ENCODE results near the gene TSGA10IP.
A peak's percentile ranks its signal among the peaks of the same experiment; 100 is the strongest.

Gene TSGA10IP

DNA sequence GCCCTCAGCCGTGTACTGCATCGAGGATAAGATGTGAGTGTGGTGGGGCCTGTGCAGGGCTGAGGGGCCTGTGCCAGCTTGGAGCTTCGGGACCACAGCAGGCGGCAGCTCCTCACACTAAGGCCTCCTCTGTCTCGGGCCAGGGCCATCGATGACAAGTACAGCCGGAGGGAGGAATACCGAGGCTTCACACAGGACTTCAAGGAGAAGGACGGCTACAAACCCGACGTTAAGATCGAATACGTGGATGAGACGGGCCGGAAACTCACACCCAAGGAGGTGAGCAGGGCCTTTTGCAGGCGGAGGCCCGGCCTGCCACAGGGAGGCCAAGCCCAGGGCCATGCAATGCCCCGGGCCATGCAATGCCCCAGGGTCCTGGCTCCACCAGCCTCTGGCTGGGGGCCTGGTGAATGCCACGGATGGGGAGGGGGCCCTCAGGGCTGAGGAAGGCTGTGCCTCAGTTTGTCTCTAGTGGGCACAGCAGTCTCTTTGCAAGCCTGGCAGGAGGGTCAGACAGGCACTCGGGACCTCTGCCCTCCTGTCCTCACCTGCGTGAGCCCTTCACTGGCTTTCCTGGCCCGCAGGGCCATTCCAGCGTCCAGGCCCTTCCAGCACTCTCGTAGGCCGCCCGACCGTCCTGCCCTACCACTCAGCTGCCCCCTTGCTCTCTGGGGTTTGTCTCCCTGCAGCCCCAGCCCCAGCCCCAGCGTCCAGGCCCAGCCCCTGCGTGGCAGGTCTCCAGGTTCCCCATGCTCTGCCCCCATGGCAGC is 32.5 kb downstream of the TSGA10IP start:
- no peak for DNase-seq

DNA sequence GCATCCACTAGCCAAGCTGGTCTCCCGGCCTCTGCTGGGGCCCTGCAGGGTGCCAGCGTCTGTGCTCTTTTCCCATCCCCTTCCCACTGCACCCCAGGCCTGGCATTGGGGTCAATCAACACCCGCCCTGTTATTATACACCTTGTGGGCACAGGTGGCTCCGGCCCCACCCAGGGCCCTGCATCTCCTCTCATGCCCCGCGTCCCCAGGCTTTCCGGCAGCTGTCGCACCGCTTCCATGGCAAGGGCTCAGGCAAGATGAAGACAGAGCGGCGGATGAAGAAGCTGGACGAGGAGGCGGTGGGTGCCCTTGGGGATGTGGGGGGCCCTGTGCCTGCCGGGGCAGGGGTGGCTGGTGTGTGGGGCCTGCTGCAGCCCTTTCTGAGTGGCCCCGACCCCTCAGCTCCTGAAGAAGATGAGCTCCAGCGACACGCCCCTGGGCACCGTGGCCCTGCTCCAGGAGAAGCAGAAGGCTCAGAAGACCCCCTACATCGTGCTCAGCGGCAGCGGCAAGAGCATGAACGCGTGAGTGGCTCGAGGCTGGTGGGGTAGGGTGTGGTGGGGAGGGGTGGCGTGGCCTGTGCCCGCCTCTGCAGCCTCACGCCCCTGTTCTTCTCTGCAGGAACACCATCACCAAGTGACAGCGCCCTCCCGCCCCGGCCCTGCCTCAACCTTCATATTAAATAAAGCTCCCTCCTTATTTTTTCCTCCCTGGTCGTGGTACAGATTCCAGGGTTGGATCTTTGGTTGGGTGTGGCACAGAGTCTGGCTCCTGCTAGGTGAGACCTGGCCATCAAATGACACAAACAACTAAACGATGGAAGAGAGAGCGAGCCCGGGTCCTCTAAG is 33.3 kb downstream of the TSGA10IP start:
- no peak for DNase-seq

DNA sequence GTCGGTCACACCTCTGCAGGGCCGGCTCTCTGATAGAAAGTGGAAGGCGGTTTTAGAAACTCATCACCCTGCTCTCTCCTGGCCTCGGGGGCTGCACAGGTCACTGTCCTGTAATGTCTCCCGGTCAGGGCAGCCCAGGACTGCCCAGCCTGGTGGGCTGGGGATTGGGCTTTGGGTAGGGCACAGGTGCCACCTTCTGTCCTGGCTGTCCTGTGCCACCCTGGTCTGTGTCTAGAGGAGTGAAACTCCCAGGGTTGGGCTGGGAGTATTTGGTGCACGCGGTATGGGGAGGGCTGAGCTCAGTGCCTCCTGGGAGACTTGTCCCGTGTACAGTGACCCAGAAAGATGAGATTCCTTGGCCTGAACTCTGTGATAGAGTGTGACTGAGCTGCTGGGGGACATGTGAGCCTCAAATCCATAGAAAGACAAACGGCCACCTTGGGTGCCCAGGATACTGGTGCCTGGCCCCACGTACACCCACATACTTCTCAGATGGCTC is 34.0 kb downstream of the TSGA10IP start:
- DNase-seq = no peak

- no peak for DNase-seq
Observed at GRCh38 chr11:65981101-65981740, 35.9 kb downstream of the TSGA10IP start.

GRCh38 chr11:65981972-65982823 is 36.9 kb downstream of the TSGA10IP start:
- no peak for DNase-seq

DNA sequence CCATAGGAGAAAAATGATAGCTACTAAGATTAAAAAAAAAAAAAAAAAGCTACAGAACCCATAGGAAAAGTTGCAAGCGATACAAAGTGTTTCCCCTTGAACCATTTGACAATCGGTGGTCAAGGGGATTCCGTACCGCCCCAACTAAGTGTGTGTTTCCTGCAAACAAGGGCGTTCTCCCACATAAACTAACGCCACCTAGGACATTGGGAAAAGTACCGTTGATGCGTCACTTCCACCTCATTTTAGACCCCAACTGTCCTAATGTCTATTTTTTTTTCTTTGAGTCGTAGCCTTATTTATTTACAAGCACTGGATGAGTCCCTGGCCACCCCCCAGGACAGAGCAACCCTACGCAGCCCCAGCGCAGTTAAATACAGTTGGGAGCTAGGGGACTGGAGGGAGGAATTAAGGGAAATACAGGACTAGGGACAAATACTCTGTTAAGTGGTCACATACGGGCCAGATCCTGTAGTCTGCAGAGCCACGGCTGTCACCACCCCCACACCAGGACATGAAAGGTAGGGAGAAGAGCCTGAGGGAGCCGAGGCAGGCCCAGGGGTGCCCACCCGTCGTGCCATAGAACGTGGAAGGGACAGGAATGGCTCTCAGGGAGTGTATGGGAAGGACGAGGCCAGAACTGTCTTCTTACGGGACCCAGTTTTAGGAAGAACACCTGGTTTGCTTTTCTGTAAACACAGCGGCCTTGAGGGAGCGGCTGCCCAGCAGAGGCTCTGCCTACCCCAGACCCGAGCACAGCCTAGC is 37.7 kb downstream of the TSGA10IP start:
- no peak for DNase-seq

GRCh38 chr11:65983589-65983987 is 38.3 kb downstream of the TSGA10IP start:
- no peak for DNase-seq

- no peak for DNase-seq
Observed at GRCh38 chr11:65987336-65987735, 42.1 kb downstream of the TSGA10IP start.

GRCh38 chr11:65988791-65989592 is 43.7 kb downstream of the TSGA10IP start:
- DNase-seq = peak; percentile 39

GRCh38 chr11:65992056-65992455 is 46.8 kb downstream of the TSGA10IP start:
- no peak for DNase-seq

DNA sequence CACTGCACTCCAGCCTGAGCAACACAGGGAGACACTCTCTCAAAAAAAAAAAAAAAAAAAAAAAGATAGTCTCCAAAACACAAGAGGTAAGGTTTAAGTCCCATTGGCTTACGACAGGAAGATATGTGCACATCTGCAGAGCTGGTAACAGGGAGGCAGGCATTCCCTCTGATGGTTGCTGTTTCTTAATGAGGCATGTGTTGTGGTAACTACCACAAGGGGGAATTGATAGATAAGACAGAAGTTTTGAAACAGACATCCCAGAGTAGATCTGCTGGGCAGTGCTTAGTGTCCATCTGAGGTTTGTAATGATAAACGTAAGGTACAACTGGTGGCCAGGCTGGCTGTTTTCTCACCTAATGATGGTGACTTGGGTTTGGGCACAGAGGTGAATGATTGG is 52.0 kb downstream of the TSGA10IP start:
- no peak for DNase-seq

GRCh38 chr11:66001942-66002647 is 56.8 kb downstream of the TSGA10IP start, which contains the start of the genes BANF1 and EIF1AD:
BANF1 (plus strand) TSS chr11:66002503; CDS start chr11:66003251, 748 bp downstream.
EIF1AD (minus strand) TSS chr11:66002157; CDS start chr11:66000389, 1,768 bp downstream.
- peak; percentile 80 for DNase-seq

GRCh38 chr11:66002648-66003225 is 57.5 kb downstream of the TSGA10IP start:
- no peak for DNase-seq

DNA sequence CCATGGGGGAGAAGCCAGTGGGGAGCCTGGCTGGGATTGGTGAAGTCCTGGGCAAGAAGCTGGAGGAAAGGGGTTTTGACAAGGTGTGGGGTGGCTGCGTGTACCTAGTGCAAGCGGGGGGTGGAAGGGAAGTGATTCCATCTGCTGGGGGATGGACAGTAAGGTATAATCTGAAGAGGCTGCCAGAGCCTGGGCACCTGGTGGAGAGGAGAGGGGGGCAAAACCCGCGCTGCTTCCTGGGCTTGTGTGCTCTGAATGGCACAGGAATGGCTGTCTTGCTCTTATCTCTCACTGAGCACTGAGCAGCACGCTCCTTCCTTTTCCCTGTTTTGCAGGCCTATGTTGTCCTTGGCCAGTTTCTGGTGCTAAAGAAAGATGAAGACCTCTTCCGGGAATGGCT is 58.0 kb downstream of the TSGA10IP start:
- DNase-seq = no peak

- DNase-seq = no peak
Observed at GRCh38 chr11:66004186-66004585, 58.9 kb downstream of the TSGA10IP start.

GRCh38 chr11:66006134-66006890 is 61.0 kb downstream of the TSGA10IP start:
- DNase-seq = no peak

DNA sequence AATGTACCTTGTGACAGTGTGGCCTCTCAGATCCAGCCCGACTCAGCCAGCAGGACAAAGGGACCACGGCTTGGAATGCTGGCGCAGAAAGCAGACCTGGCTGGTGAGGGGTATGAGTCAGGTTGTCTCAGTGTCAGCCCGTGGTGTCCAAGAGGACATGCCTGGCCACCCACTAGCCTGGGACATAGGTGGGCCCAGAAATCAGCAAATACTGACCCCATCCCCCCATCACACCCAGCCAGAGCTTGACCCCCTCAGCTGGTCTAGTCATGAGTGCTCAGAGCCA is 61.6 kb downstream of the TSGA10IP start:
- no peak for DNase-seq

DNA sequence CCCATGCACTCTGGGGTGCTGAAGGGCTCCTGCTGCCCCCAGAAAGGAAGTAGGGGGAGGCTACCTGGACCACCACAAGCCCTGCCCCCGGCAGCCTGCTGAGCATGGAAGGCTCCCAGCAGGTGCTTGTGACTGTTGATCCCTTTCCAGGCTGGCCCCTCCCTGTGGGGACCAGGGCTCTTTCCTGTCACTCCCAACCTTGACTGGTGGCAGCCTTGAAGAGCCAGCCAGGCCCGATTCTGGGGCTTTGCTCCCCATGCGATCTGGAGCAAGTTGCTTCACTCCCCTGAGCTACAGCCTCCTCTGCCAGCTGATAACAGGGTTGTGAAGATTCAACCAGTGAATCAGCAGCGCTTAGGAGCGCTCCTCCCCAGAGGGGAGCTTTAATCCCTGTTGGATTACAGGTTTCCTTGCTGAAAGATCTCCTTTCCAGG is 61.9 kb downstream of the TSGA10IP start:
- no peak for DNase-seq

GRCh38 chr11:66008095-66008467 is 62.8 kb downstream of the TSGA10IP start:
- no peak for DNase-seq
